Measurements from ENCODE around the gene GMDS. TPM values are rescaled to one million over a fixed set of nuclear protein-coding genes. Genes with fewer than 3 reads are reported as not detected.

The GMDS gene
- total and polyA plus RNA-seq, 2 experiments from 2014 or later = 3.0 to 12.6 TPM

DNA sequence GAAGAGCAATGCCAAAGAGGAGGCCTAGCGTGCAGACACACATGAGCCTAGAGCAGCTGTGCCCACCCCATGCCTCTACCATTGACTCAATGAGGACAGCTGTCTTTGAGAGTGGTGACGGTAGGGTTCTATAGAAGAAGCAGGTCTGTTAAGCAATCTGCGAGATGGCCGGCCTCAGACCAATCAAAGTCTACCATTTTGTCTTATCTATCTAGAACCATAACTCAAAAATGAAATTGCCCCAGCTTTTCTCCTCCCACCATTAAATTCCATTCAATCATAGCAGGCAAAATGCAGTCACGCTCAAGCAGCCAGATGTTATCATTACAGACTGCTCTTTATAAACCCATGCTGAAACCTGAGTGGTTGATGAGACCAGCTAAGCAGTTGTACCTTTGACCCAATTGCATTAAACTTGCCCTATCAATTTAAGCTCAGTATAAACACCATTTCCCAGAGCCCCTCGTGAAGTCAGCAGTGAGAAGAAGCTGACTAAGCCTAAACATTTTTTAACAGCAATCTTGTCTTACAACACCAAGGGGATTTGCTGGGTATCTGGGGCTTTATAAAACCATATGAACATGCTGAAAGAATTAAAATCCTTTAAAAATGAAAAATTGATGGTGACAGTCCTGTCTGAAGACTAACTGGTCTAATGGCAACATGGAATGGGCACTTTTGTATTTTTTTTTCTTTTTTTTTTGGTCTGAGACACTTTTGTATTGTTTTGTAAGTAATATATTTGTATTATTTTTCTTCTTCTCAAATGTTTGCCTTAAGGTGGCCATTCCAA is 578.2 kb downstream of the GMDS start:
- no peaks in the 10 kb centered on the region for H4K20me1 ChIP-seq (ENCODE audit: insufficient read depth)
- no peak overlapping the region for H3K4me3 ChIP-seq
- H3K27ac ChIP-seq = no peak overlapping the region
- no peak for TF ChIP-seq EZH2 (IDR thresholded peaks at IDR 0.05; ENCODE audit: insufficient read depth, poor library complexity, severe bottlenecking)
- TF ChIP-seq EZH2phosphoT487 (IDR thresholded peaks at IDR 0.05; ENCODE audit: insufficient read depth, low read depth) = no peak
- in situ Hi-C loops (cut with MboI) = no loop called here
- H3F3A ChIP-seq (ENCODE audit: insufficient read depth) = peaks cover 8% of the 10 kb centered on the region; the same call in 1 of the 2 replicates
- no peaks in the 10 kb centered on the region for H3K36me3 ChIP-seq (ENCODE audit: low read depth)
- 85 to 87% methylated on average over 6 of the region's 6 CpGs for WGBS, 2 experiments (ENCODE audit: low coverage in 1 of 2, low lambda C conversion rate in 2 of 2, missing lambda C conversion rate in 2 of 2)
- no peaks in the 10 kb centered on the region for H3K9me2 ChIP-seq (ENCODE audit: insufficient read depth)
- no peaks in the 10 kb centered on the region for H3K27me3 ChIP-seq (replicated peaks; ENCODE audit: insufficient read depth)
- no peaks in the 10 kb centered on the region for H3K79me2 ChIP-seq (ENCODE audit: insufficient read depth)
- H2AFZ ChIP-seq = no peak overlapping the region
- DNase-seq = no peak
- no peak overlapping the region for H3K9ac ChIP-seq
- H3K9me3 ChIP-seq (ENCODE audit: low read depth) = no peaks in the 10 kb centered on the region
- 0 out of 2 replicates have a peak, but pooled peaks cover 7% of the 10 kb centered on the region for H3K4me1 ChIP-seq (ENCODE audit: insufficient read depth)
- no peak overlapping the region for H3K4me2 ChIP-seq (ENCODE audit: unreplicated experiment)

DNA sequence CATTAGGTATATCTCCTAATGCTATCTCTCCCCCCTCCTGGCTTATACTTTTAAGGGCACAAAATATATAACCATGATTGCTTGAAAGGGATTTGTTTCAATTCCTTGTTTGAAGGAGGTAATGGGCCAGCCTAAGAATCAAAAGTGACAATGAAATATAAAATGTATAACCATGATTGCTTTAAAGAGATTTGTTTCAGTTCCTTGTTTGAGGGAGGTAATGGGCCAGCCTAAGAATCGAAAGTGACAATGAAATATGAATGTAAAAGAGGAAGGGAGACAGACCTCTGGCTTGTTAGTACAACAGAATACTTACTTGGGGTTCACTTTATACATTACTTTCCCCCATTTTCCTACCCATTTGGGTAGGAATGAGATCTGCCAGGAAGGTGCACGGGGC is 580.2 kb downstream of the GMDS start:
- Histone ChIP-seq H3F3A (ENCODE audit: insufficient read depth) (peaks cover 8% of the 10 kb centered on the region; the same call in 1 of the 2 replicates), H3K79me2 (ENCODE audit: insufficient read depth) (no peaks in the 10 kb centered on the region), H3K27ac (no peak overlapping the region), H3K4me2 (ENCODE audit: unreplicated experiment) (no peak overlapping the region), H3K9me3 (ENCODE audit: low read depth) (no peaks in the 10 kb centered on the region), H3K4me1 (ENCODE audit: insufficient read depth) (0 out of 2 replicates have a peak, but pooled peaks cover 7% of the 10 kb centered on the region), H3K9me2 (ENCODE audit: insufficient read depth) (no peaks in the 10 kb centered on the region), H3K9ac (no peak overlapping the region), H3K36me3 (ENCODE audit: low read depth) (no peaks in the 10 kb centered on the region), H2AFZ (no peak overlapping the region), H4K20me1 (ENCODE audit: insufficient read depth) (no peaks in the 10 kb centered on the region), H3K27me3 (replicated peaks; ENCODE audit: insufficient read depth) (no peaks in the 10 kb centered on the region), H3K4me3 (no peak overlapping the region)
- no peak for TF ChIP-seq EZH2 (IDR thresholded peaks at IDR 0.05; ENCODE audit: insufficient read depth, poor library complexity, severe bottlenecking)
- no peak for TF ChIP-seq EZH2phosphoT487 (IDR thresholded peaks at IDR 0.05; ENCODE audit: insufficient read depth, low read depth)
- DNase-seq = no peak
- 64 to 69% methylated on average over 2 of the region's 2 CpGs for WGBS, 2 experiments (ENCODE audit: low coverage in 1 of 2, low lambda C conversion rate in 2 of 2, missing lambda C conversion rate in 2 of 2)
- in situ Hi-C loops (cut with MboI) = no loop called here

DNA sequence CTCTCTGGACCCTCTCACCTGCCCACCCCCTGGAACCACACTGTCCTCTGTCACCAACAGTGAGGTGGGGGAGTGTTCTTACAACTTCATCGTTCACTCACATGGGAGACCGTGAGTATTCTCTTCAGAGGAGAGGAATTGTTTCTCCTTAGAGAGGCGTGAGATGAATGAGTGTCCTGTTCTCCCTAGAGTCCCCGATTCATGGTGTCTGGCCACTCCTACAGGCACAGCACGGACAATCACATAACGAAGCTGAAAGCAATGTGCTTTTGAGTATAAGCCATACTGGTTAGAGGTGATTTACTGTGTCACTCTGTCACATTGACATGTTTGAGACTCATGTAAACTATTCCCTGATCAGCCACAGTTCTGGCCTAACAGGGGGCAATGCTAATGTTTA is 581.1 kb downstream of the GMDS start:
- no peaks in the 10 kb centered on the region for H3K9me3 ChIP-seq (ENCODE audit: low read depth)
- no peak overlapping the region for H2AFZ ChIP-seq
- no peak overlapping the region for H3K4me3 ChIP-seq
- WGBS, 2 experiments (ENCODE audit: low coverage in 1 of 2, low lambda C conversion rate in 2 of 2, missing lambda C conversion rate in 2 of 2) = 74 to 75% methylated on average over 6 of the region's 6 CpGs
- in situ Hi-C loops (cut with MboI) = no loop called here
- no peak overlapping the region for H3K27ac ChIP-seq
- no peak for DNase-seq
- H3K4me2 ChIP-seq (ENCODE audit: unreplicated experiment) = no peak overlapping the region
- no peak for TF ChIP-seq EZH2phosphoT487 (IDR thresholded peaks at IDR 0.05; ENCODE audit: insufficient read depth, low read depth)
- no peak for TF ChIP-seq EZH2 (IDR thresholded peaks at IDR 0.05; ENCODE audit: insufficient read depth, poor library complexity, severe bottlenecking)
- H3K9ac ChIP-seq = no peak overlapping the region
- no peaks in the 10 kb centered on the region for H3K9me2 ChIP-seq (ENCODE audit: insufficient read depth)
- H3K36me3 ChIP-seq (ENCODE audit: low read depth) = no peaks in the 10 kb centered on the region
- H3K4me1 ChIP-seq (ENCODE audit: insufficient read depth) = 0 out of 2 replicates have a peak, but pooled peaks cover 7% of the 10 kb centered on the region
- no peaks in the 10 kb centered on the region for H3K27me3 ChIP-seq (replicated peaks; ENCODE audit: insufficient read depth)
- peaks cover 8% of the 10 kb centered on the region; the same call in 1 of the 2 replicates for H3F3A ChIP-seq (ENCODE audit: insufficient read depth)
- no peaks in the 10 kb centered on the region for H4K20me1 ChIP-seq (ENCODE audit: insufficient read depth)
- H3K79me2 ChIP-seq (ENCODE audit: insufficient read depth) = no peaks in the 10 kb centered on the region

DNA sequence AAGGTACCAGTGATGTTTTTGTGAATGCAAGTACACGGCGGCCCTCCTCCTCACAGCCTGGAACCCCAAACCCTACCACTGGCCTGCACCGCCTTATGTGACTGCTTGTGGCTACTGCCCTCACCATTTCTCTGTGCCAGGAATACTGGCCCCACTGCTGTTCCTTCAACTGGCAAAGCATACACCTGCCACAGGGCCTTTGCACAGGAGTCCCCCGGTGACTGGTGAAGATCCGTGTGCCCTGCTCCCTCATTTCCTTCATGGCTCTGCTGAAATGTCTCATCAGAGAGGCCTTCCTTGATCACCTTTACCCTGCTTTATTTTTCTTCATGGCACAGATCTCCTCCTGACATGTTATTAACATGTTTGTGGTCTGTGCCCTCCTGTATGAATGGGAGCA is 581.9 kb downstream of the GMDS start:
- no peak overlapping the region for H2AFZ ChIP-seq
- no peaks in the 10 kb centered on the region for H3K9me3 ChIP-seq (ENCODE audit: low read depth)
- no peaks in the 10 kb centered on the region for H3K36me3 ChIP-seq (ENCODE audit: low read depth)
- no peaks in the 10 kb centered on the region for H3K79me2 ChIP-seq (ENCODE audit: insufficient read depth)
- no peak overlapping the region for H3K4me3 ChIP-seq
- in situ Hi-C loops (cut with MboI) = no loop called here
- H3K27me3 ChIP-seq (replicated peaks; ENCODE audit: insufficient read depth) = no peaks in the 10 kb centered on the region
- no peaks in the 10 kb centered on the region for H4K20me1 ChIP-seq (ENCODE audit: insufficient read depth)
- no peaks in the 10 kb centered on the region for H3K9me2 ChIP-seq (ENCODE audit: insufficient read depth)
- peaks cover 8% of the 10 kb centered on the region; the same call in 1 of the 2 replicates for H3F3A ChIP-seq (ENCODE audit: insufficient read depth)
- TF ChIP-seq EZH2phosphoT487 (IDR thresholded peaks at IDR 0.05; ENCODE audit: insufficient read depth, low read depth) (no peak), EZH2 (IDR thresholded peaks at IDR 0.05; ENCODE audit: insufficient read depth, poor library complexity, severe bottlenecking) (no peak)
- H3K27ac ChIP-seq = no peak overlapping the region
- H3K4me1 ChIP-seq (ENCODE audit: insufficient read depth) = 0 out of 2 replicates have a peak, but pooled peaks cover 7% of the 10 kb centered on the region
- H3K9ac ChIP-seq = no peak overlapping the region
- whole genome bisulfite sequencing, 2 experiments (ENCODE audit: low coverage in 1 of 2, low lambda C conversion rate in 2 of 2, missing lambda C conversion rate in 2 of 2) = 96 to 100% methylated on average over 5 of the region's 5 CpGs
- no peak overlapping the region for H3K4me2 ChIP-seq (ENCODE audit: unreplicated experiment)
- DNase-seq = no peak
